ENCODE data around the gene OR10K2.
"Not testable (repeated sequence)": the region's sequence is repeated elsewhere in the genome, so short reads cannot be mapped to it uniquely, and the experiment has no call there.

OR10K2 gene, protein sequence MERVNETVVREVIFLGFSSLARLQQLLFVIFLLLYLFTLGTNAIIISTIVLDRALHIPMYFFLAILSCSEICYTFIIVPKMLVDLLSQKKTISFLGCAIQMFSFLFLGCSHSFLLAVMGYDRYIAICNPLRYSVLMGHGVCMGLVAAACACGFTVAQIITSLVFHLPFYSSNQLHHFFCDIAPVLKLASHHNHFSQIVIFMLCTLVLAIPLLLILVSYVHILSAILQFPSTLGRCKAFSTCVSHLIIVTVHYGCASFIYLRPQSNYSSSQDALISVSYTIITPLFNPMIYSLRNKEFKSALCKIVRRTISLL

DNA sequence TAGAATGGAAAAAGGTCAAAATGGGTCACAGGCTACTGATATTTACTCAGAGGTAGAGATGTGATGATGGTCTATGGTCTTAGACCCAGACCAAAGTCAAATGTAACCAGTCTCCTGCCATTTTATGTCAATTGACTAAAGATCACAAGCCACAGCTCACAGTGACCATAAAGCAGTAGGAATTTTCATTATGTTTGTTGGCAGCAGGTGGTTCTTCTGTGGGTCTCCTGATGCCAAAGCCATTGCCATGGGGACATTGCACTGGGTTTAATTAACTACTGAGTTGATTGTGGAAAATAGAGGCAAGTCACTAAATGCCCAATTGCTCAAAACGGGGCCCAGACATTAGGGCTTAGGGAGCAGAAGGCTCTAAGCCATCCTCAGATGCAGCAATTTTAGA is at the start of gene OR10K2:
Gene OR10K2 (minus strand): TSS at position 101 of the 400 bp plus-strand sequence. CDS start 5,371 bp downstream, outside the sequence.
- DNase-seq, result no peak

DNA sequence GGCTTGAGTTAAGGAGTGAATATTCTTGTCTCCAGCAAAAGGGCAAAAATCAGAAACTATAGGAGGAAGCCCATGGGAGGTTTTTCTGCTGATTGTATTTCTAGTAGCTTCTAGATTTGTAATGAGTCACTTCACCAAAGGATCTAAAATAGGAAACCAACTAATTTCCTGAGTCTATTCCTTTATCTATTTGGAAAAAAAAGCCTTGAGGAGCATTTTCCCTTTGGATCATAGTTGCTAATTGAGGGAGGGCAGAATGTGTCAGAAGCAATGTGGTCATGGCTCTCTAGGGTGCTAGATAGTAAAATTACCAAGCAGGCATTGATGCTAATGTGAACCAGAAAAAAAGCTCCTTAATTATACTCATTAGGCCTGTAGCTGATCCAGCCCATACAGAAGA is 45.9 kb upstream of the OR10K2 start, which contains the start of gene OR10R2:
Gene OR10R2 (plus strand): TSS at position 301 of the 400 bp plus-strand sequence. CDS start 106 bp downstream, outside the sequence.
- DNase-seq, result no peak

DNA sequence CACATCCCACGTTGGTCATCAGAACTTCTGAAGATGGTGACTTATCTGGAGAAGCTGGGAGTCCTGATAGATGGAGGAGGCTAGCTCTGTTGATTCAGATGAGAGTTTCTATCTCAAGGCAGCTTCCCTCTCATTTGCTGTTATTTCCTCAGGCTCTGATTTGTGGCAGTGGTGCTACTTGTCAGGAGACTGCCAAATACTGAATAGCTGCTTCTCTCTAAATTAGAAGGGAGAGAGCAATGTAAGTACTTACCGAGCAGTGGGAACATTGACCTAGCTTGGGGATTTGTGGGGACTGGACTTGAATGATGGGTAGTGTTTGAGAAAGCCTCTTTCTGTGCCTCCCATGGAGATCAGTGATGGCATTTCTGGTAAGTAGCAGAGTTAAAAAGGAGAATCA is 35.5 kb upstream of the OR10K2 start, which contains the start of gene OR10K1:
Gene OR10K1 (plus strand): TSS at position 301 of the 400 bp plus-strand sequence. CDS start 3,728 bp downstream, outside the sequence.
- no peak for DNase-seq

DNA sequence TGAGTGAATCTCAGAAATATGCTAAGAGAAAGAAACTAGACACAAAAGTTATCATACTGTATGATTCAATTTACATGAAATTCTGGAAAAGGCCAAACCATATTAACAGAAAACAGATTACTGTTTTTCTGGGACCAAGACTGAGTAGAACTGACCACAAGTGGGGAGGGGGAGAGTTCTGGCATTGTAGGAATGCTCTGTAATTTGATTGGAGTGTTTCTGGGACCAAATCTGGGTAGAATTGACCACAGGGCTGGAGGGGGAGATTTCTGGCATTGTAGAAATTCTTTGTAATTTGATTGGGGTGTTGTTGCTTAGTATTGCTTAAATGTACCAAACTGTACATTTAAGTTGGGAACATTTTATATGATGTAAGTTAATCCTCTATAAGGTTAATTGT is 32.2 kb upstream of the OR10K2 start:
- no peak for DNase-seq

DNA sequence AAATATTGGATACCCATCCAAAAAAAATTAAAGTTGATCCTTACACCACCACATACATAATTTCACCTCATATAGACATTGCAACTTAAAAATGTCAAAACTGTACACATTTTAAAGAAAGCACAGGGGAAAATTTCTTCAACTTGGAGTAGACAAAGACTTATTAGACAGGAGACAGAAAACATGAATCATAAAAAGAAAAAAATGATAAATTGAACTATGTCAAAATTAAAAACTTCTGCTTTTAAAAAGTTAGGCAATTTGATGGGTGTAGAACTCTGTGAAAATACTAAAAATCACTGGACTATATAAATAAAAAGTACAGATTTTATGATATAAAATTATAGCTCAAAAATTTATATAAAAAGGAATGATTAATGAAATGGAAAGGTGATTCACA is 31.2 kb upstream of the OR10K2 start:
- no peak for DNase-seq

DNA sequence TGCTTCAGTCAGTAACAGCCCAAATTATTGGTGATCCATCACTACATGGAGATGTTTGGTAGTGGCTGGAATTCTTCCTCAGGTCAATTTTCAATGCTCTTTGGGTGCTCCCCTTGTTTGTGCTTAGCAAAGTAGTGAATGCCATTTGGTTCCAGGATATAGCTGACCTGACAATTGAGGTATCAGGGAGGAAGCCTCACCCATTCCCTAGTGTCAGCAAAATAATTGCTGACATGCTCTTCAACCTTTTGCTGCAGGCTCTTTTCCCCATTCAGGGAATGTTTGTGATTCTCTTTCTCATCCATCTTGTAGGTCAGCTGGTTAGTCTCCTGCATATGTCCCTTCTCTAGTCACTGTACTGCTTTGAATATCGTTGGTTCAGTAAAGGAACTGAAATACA is 28.5 kb upstream of the OR10K2 start:
- no peak for DNase-seq

DNA sequence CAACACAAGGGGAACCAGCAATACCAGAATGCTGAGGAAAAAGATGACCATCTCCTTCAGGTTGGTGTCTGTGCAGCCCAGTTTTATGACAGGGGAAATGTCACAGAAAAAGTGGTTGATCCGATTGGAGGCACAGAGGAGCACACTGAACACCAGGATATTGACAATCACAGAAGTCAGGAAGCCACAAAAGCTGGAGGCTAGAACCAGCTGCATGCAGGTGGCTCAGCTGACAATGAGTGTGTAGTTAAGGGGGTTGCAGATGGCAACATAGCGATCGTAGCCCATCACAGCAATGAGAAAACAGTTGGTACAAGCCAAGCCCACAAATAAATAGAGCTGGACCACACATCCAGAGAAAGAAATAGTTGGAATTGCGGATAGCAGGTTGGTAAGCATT is 19.3 kb upstream of the OR10K2 start:
- DNase-seq, result no peak

DNA sequence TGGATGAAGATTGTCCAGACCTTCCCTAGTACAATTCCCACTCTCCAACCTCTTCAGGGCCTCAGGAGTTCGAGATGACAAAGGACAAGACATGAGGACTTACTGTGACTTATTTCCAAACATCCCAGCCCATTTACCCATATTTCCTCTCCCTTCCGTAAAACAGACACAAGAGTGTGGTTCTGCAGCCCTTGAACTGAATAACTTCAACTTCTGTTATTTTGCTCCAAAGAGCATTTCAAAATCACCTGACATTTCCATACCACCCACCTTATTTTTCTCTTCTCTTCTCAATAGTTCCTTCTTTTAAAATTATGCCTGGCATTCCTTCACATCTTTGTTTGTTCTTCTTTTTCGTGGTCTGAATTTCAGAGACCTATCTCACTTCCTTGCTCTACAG is 8.7 kb upstream of the OR10K2 start:
- no peak for DNase-seq

DNA sequence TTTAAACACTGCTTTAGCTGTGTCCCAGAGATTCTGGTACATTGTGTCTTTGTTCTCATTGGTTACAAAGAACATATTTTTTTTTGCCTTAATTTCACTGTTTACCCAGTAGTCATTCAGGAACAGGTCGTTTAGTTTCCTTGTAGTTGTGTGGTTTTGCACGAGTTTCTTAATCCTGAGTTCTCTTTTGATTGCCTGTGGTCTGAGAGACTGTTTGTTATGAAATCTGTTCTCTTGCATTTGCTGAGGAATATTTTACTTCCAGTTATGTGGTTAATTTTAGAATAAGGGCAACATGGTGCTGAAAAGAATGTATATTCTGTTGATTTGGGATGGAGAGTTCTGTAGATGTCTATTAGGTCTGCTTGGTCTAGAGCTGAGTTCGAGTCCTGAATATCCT is 4.1 kb upstream of the OR10K2 start:
- DNase-seq, result not testable (repeated sequence)

DNA sequence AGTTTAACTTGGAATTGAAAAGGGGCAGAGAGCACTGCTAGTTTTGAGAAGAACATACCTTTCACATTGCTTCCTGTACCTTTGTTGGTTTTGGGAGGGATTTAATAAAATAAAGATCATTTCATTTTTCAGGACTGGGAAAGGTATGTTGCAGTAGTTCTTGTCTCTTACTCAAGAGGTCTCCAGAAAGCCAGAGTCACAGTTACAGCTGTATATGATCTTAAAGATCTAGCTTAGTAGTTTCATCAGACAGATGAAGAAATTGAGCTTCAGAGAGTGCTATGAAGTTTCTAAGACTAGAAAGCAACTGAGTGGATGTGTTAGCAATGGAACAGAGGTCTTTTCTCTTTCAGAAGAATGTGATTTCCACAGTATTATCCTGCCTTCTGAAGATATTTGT is 1.0 kb downstream of the OR10K2 start:
- no peak for DNase-seq

DNA sequence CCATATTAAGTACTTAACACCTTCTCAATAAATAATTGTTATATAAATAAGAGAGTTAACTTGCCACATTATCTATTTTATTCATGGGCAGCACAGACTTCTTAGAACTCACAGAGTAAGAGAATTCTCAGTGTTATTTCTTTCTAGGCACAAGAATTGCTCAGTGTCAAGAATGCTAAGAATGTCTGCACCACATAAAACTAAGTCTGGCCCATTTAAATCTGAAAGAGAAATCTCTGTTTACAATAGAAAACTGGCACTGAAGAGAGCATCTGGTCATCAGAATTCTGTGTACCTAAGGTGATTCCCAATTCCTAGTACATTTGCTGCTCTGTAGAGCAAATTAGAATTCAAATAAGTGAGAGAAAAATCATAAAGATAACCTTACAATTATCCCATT is 3.8 kb downstream of the OR10K2 start:
- no peak for DNase-seq

DNA sequence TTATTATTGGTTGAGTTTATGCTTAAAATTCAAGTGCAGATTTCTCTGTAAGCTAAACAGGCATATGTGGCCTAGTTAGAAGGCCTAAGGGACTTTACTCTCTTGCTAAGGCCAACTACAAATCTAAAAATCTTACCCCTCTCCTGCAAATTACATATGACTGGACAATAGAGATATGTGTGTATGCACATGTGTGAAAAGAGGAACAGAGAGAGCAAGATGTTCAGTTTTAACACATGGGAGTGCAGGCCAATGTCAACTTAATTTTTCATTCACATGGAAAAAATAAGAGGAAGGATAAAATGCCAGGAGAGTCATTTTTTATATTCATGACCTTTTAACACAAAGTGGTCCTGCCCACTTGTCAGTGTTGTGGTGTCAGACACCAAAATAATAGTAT is 8.5 kb downstream of the OR10K2 start:
- no peak for DNase-seq

DNA sequence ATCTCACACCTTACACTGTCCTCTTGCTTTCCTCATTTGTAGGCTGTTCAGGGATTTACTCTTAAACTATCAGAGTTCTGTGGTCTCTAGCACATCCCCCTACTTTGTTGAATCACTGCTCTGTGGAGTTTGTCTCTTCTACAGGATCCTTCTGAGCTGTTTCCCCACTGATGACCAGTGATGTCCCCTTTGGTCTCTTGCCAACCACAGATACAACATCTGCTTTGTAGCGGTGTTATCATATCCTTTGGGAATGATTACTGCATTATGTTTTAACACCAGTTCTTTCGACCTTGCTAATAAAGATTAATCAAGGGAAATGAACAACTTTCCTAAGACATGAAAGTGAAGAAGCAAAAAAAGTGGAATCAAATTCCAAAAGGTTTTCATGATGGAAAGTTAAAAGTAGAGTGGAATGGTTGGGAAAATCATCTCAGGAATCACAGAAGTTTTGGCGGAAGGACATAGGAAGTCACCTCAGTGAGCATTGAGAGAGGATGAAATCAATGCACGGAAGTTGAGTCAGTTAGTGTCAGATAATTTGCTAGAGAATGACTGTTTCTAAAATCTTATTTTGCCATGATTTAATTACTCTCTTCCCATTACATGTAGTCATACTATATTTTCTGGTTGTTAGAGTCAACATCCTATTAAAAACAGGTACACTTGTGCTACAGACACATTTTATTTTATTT is 11.2 kb downstream of the OR10K2 start:
- no peak for DNase-seq

DNA sequence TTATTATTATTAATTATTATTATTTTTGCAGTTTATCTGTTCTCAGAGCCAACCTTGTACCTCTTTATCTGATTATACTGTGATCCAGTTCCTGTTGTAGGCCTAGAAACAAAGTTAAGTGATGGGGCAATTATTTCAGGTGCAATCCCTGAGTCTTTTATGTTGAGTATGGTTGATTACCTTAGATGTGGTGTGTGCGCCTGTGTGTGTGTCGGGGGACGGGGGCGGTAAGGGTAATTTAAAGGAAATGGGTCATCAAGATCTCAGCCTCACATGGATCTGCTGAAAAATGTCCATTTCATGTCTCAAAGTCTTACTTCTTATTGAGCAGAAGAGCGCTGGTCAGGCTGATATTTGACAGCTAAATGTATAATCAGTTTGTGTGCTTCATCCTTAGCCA is 18.9 kb downstream of the OR10K2 start:
- no peak for DNase-seq

DNA sequence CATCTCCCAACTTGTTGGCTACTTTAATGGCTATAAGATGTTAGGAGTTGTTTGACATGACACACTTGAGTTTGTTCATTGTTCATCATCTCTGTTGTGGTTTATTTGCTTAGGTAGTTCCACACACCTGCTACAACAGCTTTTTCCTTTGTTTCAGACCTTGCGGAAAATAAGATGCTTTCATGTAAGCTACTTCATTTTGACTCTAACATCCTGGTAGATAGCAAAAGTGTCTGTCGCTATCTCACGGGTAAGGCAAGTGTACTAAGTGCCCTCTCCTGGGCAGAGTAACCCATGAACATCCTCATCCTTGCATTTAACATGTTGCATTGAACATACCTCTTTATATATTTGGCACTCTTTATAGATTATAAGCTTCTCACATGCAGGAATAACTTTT is 25.2 kb downstream of the OR10K2 start:
- DNase-seq, result no peak

DNA sequence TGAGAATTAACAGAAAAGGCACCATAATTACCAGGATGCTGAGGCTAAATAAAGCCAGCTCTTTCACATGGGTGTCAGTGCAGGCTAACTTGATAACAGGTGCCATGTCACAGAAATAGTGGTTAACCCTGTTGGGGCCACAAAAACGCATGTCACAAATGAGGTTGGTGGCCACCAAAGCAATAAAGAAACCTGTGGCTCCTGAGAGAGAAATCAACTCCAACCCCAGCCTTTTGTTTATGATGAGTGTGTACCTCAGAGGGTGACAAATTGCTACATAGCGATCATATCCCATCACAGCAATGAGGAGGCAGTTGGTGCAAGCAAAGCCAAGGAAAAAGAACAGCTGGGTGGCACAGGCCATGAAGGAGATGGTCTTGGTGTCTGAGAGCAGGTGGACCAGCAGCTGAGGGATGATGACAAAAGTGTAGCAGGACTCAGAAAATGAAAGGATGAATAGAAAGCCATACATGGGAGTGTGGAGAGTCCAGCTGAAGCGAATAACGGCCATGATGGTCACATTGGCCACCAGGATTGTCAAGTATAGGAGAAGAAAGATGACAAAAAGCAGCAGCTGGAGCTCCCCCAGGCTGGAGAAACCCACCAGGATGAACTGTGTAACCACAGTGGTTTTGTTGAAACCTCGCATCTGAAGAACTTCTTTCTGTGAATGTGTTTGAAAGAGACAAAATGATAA is 27.1 kb downstream of the OR10K2 start, which contains the start of gene OR10T2:
Gene OR10T2 (minus strand): TSS at position 649 of the 697 bp plus-strand sequence. CDS start 0 bp downstream, at position 649.
- DNase-seq, result no peak

DNA sequence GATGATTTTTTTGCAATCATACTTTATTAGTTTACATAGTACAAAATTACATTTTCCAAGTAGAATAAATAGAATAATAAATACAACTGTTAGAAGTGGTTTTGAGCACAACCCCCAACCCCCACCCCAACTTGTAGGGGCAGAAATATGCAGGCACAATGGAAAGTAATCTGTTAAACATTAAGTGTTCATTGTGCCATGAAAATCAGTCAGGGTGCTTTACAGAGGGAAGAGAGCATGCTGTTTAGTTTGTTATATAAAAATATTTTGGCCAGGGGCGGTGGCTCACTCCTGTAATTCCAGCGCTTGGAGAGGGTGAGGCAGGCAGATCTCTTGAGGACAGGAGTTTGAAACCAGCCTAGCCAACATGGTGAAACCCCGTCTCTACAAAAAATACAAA is 29.4 kb downstream of the OR10K2 start:
- no peak for DNase-seq

DNA sequence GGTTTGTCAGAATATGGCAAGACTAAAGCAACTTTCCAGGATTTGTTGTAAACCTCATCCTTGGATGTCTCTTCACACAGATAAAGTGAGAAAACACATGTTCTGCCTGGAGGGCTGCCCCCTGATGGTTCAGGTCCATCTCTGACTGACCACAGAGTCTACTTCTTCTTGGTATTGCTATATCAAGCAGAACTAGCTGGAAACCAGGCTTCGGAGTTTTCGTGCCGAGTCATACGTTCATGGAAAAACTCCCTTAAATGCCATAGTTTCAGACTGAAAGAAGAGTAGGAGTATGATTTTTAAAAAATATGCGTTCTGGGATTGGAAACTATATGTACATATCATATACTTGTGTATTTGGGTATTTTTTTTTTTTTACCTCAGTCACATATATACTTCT is 32.6 kb downstream of the OR10K2 start:
- no peak for DNase-seq

DNA sequence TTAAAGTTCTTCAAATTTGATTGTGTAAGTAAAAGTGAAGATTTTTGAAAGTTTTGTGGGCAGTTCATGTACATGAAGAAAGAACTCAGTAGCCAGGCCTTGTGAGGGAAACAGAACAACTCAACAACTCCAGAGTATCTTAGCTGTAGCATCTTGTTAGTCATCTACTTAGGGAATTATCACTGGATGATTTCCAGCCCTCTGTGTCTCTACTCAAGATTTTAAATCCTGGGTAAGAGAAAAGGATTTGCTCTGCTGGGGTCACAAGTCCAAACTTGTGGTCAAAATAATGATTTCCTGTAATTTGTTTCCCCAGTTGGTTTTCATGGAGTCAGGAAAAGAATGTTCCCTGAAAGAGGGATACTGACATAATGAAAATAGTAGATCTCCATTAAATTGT is 34.9 kb downstream of the OR10K2 start:
- no peak for DNase-seq

DNA sequence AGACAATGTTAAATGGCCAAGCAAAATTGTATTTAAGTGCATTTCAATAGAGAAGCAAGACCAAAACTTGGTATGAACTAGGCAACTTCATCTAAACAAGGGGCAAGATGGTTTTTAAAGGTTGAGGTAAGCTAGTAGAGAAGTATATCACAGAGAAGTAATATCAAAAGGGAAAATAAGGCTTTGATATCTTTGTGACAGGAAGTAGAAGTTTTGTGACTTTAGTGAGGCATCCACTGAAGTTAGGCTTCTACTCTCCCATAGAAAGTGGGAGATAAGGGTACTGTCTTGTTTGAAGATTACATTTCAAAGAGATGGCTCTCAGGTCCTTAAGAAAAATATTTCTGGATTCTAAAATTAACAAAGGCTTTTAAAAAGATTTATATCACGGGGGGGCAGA is 35.7 kb downstream of the OR10K2 start:
- DNase-seq, result no peak

DNA sequence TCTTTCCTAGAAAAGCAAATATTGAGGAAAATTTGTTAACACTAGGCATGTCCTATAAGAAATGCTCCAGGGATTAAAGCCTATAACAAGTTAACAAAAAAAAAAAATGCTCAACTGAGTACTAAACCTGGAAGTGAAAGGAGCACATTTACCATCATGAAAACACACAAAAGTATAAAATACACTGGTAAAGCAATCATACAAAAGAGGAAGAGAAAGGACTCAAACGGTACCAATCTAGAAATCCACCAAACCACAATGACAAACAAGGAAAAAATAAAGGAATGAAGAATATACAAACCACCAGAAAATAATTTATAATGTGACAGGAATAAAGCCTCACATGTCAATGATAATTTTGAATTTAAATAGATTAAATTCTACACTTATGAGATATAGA is 51.2 kb downstream of the OR10K2 start:
- DNase-seq, result no peak

DNA sequence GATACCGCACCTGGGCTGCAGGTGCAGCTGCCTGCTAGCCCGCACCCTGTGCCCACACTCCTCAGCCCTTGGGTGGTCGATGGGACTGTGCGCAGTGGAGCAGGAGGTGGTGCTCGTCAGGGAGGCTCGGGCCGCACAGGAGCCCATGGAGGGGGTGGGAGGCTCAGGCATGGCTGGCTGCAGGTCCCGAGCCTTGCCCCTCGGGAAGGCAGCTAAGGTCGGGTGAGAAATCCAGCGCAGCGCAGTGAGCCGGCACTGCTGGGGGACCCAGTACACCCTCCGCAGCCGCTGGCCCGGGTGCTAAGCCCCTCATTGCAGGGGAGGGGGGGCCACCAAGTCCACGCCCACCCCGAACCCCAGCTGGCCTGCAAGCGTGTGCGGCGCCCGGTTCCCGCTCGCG is 51.9 kb downstream of the OR10K2 start:
- not testable (repeated sequence) for DNase-seq

DNA sequence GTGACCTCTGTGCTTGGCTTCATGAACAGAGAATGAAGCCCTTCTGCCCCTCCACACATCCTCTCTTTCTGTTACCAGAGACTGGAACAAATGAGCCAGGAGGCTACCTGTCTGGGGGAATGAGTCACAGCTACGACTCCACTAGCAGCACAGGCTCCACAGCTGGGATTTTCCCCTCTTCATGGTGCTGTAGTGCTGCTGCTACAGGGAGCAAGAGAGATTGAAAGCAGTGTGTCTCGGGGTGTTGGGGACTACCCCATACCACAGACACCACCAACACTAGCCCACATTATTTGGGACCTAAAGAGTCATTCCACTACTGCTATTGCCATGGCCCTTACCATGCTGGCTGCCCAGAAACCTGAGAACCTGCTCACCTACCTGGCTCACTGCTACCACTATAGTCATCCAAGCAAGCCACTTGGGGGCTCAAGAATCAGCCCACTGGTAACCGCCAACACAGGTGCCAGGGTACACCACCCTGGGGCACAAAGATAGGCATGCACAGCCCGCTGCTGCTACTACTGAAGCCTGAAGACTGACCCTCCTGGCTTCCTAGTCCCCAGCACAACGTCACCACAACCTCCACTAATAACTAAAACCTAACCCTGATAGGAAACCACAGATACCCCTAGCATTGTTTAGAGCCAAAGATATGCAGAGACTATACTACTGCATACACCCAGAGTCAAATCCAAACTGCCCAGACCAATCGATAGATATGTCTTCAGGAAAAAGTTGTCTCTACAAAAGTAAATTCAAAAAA is 54.7 kb downstream of the OR10K2 start:
- DNase-seq, result no peak
